ENCODE measurements around the gene URB2.

The URB2 gene

DNA sequence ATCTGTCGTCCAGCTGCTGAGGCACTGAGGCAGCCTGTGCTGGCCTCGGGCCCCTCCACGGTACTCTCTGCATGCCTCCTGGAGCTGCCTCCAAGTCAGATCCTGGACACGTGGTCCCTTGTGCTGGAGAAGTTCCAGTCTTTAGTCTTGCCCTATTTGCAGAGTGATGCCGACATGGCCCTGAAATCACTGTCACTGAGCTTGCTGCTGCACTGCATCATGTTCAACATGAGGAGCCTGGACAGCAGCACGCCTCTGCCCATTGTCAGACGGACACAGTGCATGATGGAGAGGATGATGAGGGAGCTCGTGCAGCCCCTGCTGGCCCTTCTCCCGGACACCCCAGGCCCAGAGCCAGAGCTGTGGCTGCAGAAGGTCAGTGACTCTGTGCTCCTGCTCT is 10.0 kb downstream of the URB2 start:
- no peaks in the 10 kb centered on the region for H3K27me3 ChIP-seq
- H3K4me1 ChIP-seq: no peaks in the 10 kb centered on the region
- no peak for DNase-seq
- TF ChIP-seq, protein P1, sequence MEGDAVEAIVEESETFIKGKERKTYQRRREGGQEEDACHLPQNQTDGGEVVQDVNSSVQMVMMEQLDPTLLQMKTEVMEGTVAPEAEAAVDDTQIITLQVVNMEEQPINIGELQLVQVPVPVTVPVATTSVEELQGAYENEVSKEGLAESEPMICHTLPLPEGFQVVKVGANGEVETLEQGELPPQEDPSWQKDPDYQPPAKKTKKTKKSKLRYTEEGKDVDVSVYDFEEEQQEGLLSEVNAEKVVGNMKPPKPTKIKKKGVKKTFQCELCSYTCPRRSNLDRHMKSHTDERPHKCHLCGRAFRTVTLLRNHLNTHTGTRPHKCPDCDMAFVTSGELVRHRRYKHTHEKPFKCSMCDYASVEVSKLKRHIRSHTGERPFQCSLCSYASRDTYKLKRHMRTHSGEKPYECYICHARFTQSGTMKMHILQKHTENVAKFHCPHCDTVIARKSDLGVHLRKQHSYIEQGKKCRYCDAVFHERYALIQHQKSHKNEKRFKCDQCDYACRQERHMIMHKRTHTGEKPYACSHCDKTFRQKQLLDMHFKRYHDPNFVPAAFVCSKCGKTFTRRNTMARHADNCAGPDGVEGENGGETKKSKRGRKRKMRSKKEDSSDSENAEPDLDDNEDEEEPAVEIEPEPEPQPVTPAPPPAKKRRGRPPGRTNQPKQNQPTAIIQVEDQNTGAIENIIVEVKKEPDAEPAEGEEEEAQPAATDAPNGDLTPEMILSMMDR (IDR thresholded peaks at IDR 0.05; ENCODE audit: low read depth, low read length): no peak
- H3K4me3 ChIP-seq (ENCODE audit: low read depth, low read length): no peak overlapping the region
- H3K9me3 ChIP-seq: no peaks in the 10 kb centered on the region
- peaks cover 85% of the 10 kb centered on the region for H3K36me3 ChIP-seq

DNA sequence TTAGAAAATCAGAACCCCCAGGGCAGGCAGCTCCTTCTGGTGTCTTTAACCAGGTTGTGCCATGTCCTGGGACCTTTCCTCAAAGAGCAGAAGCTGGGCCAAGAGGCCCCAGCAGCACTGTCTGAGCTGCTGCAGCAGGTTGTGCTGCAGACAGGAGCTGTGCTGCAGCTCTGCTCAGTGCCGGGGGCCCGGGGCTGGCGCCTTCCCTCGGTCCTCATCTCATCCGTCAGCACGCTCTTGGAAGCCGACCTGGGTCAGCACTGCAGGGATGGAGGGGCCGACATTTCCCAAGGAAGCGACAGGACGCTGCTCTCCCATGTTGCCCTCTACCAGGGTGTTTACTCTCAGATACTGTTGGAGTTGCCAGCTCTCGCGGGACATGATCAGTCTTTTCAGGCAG is 11.7 kb downstream of the URB2 start:
- TF ChIP-seq, protein P1 (IDR thresholded peaks at IDR 0.05; ENCODE audit: low read depth, low read length): no peak
- no peak for DNase-seq
- no peaks in the 10 kb centered on the region for H3K9me3 ChIP-seq
- H3K4me3 ChIP-seq (ENCODE audit: low read depth, low read length): no peak overlapping the region
- H3K4me1 ChIP-seq: no peaks in the 10 kb centered on the region
- H3K36me3 ChIP-seq: peaks cover 92% of the 10 kb centered on the region
- H3K27me3 ChIP-seq: no peaks in the 10 kb centered on the region

DNA sequence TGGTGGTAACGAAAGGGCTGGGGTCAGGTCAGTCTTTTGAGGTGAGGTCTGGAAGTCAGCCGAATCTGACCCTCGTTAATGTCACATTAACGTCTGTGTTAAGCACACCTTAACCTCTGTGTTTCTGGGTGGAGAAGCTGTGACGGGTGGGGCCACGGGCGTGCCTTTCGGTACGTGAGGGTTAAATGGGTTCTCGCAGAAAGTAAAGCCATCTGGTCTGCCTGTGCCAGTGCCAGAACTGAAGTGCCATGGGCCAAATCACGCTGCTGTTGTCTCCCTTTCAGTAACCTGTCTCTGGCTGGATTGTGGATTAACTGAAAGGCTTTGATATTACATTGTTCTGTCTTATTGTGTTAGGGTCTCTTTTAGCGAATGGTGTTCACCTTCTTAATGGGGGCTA is 14.4 kb downstream of the URB2 start:
- TF ChIP-seq, protein P1 (IDR thresholded peaks at IDR 0.05; ENCODE audit: low read depth, low read length): no peak
- Histone ChIP-seq H3K4me1 (no peaks in the 10 kb centered on the region), H3K4me3 (ENCODE audit: low read depth, low read length) (no peak overlapping the region), H3K9me3 (no peaks in the 10 kb centered on the region), H3K27me3 (no peaks in the 10 kb centered on the region), H3K36me3 (peaks cover 96% of the 10 kb centered on the region)
- DNase-seq: no peak

DNA sequence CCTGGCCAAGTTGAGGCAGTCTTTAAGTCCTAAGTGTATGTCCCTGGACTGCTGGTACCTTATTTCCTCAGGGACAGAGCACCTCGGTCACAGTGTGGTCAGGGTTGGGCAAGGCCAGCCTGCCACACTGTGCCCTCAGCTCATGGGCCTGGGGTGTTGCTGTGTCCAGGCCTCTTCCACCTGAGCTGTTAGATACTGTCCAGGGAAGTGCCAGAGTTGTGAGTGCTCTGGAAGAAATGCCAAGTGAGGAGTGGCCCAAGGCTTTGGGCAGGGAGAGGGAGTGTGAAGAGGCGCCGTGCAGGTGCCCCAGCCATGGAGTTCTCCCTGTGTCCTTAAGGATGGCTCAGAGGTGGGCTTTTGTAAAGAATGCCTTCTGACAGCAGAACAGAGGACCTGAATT is 15.3 kb downstream of the URB2 start:
- H3K4me1 ChIP-seq: no peaks in the 10 kb centered on the region
- DNase-seq: no peak
- H3K4me3 ChIP-seq (ENCODE audit: low read depth, low read length): no peak overlapping the region
- H3K27me3 ChIP-seq: no peaks in the 10 kb centered on the region
- no peaks in the 10 kb centered on the region for H3K9me3 ChIP-seq
- TF ChIP-seq, protein P1 (IDR thresholded peaks at IDR 0.05; ENCODE audit: low read depth, low read length): no peak
- H3K36me3 ChIP-seq: peaks cover 96% of the 10 kb centered on the region

DNA sequence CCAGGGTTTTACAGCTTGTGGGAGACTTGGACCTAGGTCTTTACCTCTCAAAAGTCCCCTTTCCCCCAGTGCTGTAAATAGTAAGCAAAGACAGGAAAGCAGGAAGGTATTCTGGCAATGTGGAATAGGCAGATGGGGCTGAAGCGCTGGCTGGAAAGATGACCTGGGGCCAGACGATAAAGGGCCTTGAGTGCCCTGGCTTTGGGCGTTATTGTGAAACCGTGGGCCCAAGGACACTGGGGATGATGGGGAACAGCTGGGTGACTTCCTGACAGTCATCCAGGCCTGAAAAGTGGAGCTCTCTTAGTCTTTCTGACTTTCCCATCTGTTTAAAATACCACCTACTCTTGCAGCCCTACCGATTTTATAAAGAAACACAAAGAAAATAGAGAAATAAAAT is 16.3 kb downstream of the URB2 start:
- DNase-seq: no peak
- TF ChIP-seq, protein P1 (IDR thresholded peaks at IDR 0.05; ENCODE audit: low read depth, low read length): no peak
- Histone ChIP-seq H3K27me3 (no peaks in the 10 kb centered on the region), H3K4me3 (ENCODE audit: low read depth, low read length) (no peak overlapping the region), H3K4me1 (no peaks in the 10 kb centered on the region), H3K9me3 (no peaks in the 10 kb centered on the region), H3K36me3 (peaks cover 94% of the 10 kb centered on the region)

DNA sequence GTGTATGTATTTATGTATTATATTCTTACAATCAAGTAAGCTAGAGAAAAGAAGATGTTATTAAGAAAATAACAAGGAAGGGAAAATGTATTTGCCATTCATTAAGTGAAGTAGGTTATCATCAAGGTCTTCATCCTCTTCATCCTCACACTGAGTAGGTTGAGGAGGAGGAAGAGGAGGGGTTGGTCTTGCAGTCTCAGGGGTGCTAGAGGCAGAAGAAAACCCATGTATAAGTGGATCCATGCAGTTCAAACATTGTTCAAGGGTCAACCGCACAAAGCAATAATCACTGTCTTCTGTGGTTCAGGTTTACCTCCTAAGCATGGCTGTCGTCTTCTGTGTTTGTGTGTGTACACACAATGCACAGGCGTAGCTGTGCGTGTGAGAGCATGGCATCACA is 16.9 kb downstream of the URB2 start:
- TF ChIP-seq, protein P1 (IDR thresholded peaks at IDR 0.05; ENCODE audit: low read depth, low read length): no peak
- no peaks in the 10 kb centered on the region for H3K27me3 ChIP-seq
- no peak for DNase-seq
- H3K4me3 ChIP-seq (ENCODE audit: low read depth, low read length): no peak overlapping the region
- H3K4me1 ChIP-seq: no peaks in the 10 kb centered on the region
- H3K36me3 ChIP-seq: peaks cover 94% of the 10 kb centered on the region
- no peaks in the 10 kb centered on the region for H3K9me3 ChIP-seq

All from BE2C (cell line).